ENCODE data around the gene CEP68.
"Not testable (repeated sequence)": the region's sequence is repeated elsewhere in the genome, so short reads cannot be mapped to it uniquely, and the experiment has no call there.

Gene CEP68

DNA sequence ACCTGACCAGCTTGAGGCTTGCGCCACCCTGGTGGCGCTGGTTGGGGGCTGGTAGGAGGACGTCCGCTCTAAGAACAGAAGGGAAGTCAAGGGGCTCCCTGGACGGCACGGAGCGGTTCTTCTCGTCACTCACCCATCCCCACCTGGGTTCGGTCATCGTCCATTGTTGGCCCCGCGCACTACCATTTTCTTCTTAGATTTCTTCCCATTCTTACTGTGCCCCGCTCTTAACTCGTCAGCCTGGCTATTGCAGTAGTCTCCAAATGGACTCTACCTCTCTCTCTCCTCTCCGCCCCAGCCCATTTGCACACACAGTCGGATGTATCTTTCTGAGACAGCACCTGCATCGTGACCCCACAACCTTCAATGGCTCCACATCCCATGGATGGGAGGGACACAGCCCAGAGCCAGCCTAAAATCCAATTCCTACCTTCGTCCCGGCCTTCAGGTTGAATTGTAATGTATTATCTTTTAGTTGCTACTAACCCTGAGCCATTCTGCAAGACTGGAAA, 74.5 kb downstream of the CEP68 start:
- no peak for DNase-seq

DNA sequence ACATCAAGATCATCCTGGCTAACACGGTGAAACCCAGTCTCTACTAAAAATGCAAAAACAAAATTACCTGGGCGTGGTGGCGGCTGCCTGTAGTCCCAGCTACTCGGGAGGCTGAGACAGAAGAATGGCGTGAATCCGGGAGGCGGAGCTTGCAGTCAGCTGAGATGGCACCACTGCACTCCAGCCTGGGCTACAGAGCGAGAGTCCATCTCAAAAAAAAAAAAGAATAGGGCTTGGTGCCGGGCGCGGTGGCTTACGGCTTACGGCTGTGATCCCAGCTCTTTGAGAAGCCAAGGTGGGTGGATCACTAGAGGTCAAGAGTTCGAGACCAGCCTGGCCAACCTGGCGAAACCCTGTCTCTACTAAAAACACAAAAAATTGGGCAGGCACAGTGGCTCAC, 76.7 kb downstream of the CEP68 start:
- not testable (repeated sequence) for DNase-seq

DNA sequence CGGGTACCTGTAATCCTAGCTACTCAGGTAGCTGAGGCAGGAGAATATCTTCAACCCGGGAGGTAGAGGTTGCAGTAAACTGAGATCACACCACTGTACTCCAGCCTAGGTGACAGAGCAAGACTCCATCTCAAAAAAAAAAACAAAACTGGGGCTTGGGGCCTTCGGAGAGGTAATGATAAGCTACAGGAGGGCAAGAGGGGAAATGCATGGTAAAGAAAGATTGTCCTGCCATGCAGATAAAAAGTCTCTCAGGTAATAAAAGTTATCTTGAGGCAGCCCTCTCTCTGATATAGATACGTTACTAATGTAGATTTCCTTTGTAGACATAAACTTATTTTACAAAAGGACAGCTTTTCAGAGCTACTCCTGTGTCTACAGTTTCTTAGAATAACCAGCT, 77.4 kb downstream of the CEP68 start:
- DNase-seq: no peak

DNA sequence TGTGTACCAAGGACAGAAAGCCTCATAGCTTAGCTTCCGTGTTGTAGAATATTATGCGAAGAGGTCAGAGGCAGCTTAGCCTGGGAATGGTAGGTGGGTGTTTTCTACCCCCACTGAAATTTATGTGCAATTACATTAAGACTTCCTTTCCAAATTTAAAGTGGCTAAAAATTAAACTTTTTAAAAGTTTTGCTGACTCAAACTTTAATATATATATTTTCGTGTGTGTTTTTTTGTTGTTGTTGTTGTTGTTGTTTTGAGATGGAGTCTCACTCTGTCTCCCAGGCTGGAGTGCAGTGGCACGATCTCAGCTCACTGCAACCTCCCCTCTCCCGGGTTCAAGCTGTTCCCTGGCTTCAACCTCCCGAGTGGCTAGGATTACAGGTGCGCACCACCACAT, 77.9 kb downstream of the CEP68 start:
- no peak for DNase-seq

DNA sequence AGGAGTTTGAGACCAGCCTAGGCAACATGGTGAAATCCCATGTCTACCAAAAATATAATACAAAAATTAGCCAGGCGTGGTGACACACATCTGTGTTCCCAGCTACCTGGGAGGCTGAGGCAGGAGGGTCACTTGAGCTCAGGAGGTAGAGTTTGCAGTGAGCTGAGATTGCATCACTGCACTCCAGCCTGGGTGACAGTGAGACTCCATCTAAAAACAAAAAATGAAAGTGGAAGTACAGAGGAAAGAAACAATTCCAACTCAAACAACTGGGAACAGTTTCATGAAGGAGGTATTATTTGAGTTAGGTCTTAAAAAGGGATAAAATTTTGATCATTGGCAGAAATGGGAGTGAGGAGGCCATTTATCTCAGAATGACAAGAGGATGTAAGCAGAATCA, 80.0 kb downstream of the CEP68 start:
- DNase-seq: no peak

All from suppressor macrophage (primary cell).